ENCODE results near the gene PROM2. TPM values are rescaled to one million over a fixed set of nuclear protein-coding genes. Genes with fewer than 3 reads are reported as not detected.
A peak's percentile ranks its signal among the peaks of the same experiment; 100 is the strongest.

Gene PROM2
- total RNA-seq, 1 donor from 2014 or later = 17.6 TPM

- DNase-seq (ENCODE audit: low read depth) = no peak
Observed at GRCh38 chr2:95323347-95324155, 49.3 kb downstream of the PROM2 start.

- DNase-seq (ENCODE audit: low read depth) = no peak
Observed at GRCh38 chr2:95325026-95325425, 50.8 kb downstream of the PROM2 start.

DNA sequence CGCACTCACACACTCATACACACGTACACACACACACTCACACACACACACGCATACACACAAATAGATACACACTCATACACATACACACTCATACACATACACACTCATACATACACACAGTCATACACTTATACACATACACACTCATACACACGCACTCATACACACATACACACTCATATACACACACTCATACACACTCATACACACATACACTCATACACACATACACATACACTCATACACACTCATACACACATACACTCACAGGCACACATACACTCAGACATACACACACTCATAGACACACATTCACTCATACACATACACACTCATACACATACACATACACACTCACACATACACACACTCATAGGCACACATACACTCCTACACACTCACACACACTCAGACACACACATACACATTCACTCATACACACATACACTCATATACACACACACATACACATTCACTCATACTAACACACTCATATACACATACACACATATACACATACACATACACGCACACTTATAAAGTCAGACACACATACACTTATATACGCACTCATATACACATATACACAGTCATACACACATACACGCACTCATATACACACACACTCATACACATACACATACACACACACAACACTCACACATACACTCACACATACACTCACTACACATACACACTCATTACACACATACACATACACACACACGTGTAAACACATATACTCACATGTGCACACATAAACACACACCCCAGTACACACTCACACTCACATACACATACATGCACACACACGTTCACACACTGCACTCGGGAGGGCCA is 51.6 kb downstream of the PROM2 start:
- no peak for DNase-seq (ENCODE audit: low read depth)

- DNase-seq (ENCODE audit: low read depth) = no peak
Observed at GRCh38 chr2:95326433-95327140, 52.3 kb downstream of the PROM2 start.

DNA sequence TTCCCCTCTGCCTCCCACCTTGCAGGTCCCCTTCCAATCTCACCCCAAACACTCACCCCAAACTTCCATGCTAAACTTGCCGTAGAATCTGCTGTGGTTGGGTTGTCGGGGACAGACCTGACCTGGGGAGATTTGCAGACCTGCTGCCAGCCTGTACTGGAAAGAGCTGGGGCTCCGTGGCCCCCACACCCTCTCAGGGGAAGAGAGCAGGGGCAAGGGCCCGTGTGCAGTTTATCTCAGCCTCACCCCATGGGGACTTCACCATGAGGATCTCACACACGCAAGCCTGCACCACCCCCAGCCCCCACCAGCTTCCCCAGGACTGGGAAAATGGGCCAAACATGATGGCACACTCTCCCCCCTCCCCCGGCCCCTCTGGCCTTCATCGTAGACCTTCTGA is 53.6 kb downstream of the PROM2 start:
- no peak for DNase-seq (ENCODE audit: low read depth)

DNA sequence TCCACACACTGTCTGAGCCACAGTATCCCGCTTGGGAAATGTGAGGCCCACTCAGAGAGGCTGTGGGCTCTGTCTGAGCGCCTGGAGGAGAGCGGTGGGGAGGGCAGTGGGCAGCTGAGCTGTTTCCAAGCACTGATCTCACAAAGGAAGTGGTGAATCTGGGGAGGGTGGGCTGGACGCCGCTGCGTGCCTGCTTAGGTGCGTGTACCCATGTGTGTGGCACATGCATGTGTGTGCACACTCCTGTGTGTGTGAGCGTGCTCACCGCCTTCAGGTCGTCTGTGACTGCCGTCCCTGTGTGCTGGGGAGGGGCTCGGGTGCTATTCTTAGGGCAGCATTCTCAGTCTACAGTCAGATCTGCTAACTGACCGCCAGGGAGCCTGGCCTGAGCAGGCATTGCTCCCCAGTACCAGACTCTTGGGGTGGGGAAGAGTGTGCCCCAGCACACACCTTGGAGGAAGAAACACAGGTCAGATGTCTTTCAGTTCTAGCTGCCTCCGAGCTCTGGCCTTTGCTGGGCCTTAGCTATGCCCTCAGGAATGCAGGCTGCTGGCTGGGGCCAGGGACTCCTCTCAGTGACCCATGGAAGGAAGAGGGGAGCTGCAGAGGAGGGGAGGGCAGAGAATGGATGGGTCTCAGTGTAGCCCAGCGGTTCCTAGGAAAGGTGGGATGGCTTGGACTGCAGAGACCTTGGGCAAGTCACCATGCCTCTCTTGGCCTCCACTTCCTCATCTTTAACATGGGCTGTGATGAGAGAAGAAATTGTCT is 54.3 kb downstream of the PROM2 start:
- peak; percentile 32 for DNase-seq (ENCODE audit: low read depth)

DNA sequence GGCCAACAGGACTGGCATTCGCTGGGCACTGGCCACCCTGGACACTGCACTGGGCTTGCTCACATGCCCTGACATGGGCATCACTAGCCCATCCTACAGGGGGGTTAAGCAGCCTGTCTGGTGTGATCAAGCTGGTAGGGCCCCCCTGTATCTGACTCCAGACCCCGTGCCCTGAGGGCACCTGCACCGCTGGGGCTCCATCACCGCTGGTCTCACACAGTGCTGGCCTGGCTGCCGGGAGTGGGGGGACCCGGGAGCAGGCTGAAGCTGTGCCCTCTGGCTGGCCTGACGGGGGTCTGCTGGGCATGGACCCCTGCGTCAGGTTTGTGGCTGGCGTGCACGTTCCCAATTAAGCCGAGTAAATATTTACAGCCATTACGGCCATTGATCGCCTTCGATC is 55.2 kb downstream of the PROM2 start:
- DNase-seq (ENCODE audit: low read depth) = no peak

GRCh38 chr2:95329891-95330793 is 55.9 kb downstream of the PROM2 start:
- peak; percentile 64 for DNase-seq (ENCODE audit: low read depth)

GRCh38 chr2:95330794-95331338 is 56.6 kb downstream of the PROM2 start:
- DNase-seq (ENCODE audit: low read depth) = no peak

DNA sequence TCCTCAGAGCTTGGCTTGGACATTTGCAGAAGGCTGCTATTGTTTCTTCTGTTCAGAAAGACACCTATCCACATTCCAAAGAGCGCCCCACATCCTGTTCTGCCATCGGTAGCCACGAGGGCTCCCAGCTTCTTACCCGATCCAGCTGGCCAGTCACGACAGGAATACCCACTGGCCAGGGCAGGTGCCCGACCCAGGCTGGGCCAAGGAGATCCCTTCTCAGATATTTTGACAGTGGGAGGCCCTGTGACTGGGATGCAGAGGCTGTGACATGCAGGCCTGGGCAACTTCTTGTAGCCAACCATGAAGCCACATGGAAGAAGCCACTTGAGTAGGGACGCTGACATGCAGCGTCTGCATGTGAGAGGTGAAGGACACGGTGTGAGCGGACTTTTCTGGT is 57.4 kb downstream of the PROM2 start:
- no peak for DNase-seq (ENCODE audit: low read depth)

- no peak for DNase-seq (ENCODE audit: low read depth)
Observed at GRCh38 chr2:95332036-95332435, 57.8 kb downstream of the PROM2 start.

DNA sequence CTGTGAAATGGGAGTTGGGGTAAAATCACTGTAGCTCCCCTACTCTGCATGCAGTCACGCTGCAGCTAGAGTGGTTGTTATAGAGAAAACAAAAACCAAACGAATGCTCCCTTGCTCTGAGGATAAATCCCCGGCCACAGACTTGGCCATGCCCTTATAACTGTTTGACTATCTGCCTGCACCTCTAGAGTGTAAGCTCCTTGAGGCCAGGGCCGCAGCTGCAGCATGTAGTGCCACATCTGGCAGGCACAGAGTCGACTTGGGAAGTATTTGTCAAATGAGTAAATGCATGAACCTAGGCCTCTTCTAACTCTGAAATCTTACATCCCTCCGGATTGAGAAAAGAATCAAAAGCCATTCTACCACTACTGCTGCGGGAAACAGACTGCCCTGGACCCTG is 58.8 kb downstream of the PROM2 start:
- DNase-seq (ENCODE audit: low read depth) = no peak

DNA sequence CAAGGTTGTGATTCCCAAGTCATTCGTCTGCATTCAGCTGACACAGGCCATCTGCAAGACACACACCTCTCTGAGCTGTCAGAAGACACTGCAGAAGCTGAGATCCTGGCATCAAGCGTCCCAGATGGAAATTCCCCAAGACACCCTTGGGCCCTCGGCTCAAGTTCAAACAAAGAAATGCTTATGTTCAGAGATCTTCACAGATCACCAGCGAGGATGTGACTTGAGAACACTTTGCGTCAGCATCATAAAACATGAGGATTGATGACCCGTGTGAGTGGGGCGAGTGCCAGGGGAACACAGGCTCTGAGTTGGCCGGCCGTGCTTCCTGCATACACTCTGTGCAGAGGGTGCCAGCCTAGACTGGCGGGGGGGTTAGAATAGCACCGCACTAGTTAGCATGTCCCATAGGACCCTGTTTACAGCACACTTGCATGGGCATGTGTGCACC is 59.7 kb downstream of the PROM2 start:
- DNase-seq (ENCODE audit: low read depth) = peak; percentile 99

- DNase-seq (ENCODE audit: low read depth) = peak; percentile 90
Observed at GRCh38 chr2:95334916-95335641, 60.8 kb downstream of the PROM2 start.

GRCh38 chr2:95336406-95336805 is 62.2 kb downstream of the PROM2 start:
- no peak for DNase-seq (ENCODE audit: low read depth)

DNA sequence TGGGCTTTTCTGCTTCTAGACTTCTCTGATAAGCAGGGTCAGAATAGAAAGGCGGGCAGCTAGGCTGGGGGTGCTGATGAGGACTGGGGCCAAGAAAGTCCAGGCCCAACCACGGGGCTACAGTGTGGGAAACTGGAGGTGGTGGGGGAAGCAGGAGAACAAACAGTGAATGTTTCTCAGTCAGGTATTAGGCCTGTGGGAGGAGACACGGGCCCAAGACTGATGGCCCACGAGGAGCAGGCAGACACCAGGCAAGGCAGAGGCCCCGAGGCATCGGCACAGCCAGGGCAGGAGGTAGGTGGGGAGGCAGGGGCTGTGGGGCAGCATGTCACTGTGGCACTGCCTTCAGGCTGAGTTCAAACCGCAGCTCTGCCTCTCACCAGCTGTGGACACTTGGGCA is 63.6 kb downstream of the PROM2 start:
- DNase-seq (ENCODE audit: low read depth) = no peak
